Activated CD4-positive, alpha-beta memory T cell treated with anti-CD3 and anti-CD28 coated beads for 36 hours (primary cell): Measurements from ENCODE around the gene UBE2B. TPM values are rescaled to one million over a fixed set of nuclear protein-coding genes. Genes with fewer than 3 reads are reported as not detected.

Experiments used
- CTCF ChIA-PET: fragments of 350-600 bp; sonication (Branson Sonifier 250); formaldehyde crosslinking; loops from one replicate; lab custom pipeline; 2021; ENCODE audit warnings: antibody characterized with exemption, inconsistent platforms; lab: Charles Lee
- POLR2A ChIA-PET: fragments of 350-600 bp; sonication (Branson Sonifier 250); formaldehyde crosslinking; loops from one replicate; lab custom pipeline; 2021; ENCODE audit warnings: antibody characterized with exemption; lab: Charles Lee
- DNase-seq: peaks from one replicate; pipeline ENCODE4 v3.0.0-alpha.2; 2020
- H3K27ac Mint-ChIP-seq: one replicate; pipeline ENCODE4 v1.8.0; 2021; ENCODE audit warnings: mixed read lengths
- H3K27me3 Mint-ChIP-seq: one replicate; pipeline ENCODE4 v1.8.0; 2021; ENCODE audit warnings: mixed read lengths
- H3K36me3 Mint-ChIP-seq: one replicate; pipeline ENCODE4 v1.8.0; 2021; ENCODE audit warnings: mixed read lengths
- H3K4me1 Mint-ChIP-seq: one replicate; pipeline ENCODE4 v1.8.0; 2021; ENCODE audit warnings: low read depth, mixed read lengths
- H3K4me3 Mint-ChIP-seq: one replicate; pipeline ENCODE4 v1.8.0; 2021; ENCODE audit warnings: mild to moderate bottlenecking, mixed read lengths
- H3K9me3 Mint-ChIP-seq: one replicate; pipeline ENCODE4 v1.8.0; 2021; ENCODE audit warnings: mixed read lengths
- intact Hi-C: fragments of 100-400 bp; cut with micrococcal nuclease; formaldehyde crosslinking; loops from one replicate; pipeline ENCODE4 v1.15.1; 2023
- total RNA-seq, 2 experiments: library from RNA; stranded (reverse); gene quantifications; one replicate each; pipeline ENCODE4 v1.2.3, GENCODE V29; 2021

UBE2B gene
- total RNA-seq, 2 experiments from 2014 or later = 124 TPM

DNA sequence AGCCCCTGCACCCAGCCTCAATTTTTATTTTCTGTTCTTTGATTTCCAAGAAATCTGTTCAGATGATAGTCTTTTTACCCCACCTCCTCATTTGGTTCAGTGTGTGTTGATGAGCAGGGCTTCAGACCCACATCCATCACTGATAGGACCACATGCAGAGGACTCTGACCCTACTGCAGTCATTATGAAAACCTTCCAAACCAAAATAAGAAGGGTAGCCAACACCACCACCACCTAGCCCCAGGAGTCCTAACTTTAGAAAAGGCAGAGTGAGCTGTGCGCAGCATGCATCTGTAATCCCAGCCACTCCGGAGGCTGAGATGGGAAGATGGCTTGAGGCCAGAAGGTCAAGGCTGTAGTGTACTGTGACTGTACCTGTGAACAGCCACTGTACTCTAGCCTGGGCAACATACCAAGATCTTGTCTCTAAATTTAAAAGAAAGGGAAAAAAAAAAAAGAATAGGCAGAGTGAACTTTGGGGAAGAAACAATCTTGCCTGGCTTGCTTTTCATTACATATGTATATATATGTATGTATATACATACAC, 27.3 kb downstream of the UBE2B start:
- Mint-ChIP-seq H3K27me3 (no peaks in the 10 kb centered on the region), H3K4me1 (peaks cover 7% of the 10 kb centered on the region), H3K36me3 (peaks cover 33% of the 10 kb centered on the region), H3K9me3 (no peaks in the 10 kb centered on the region), H3K27ac (no peak overlapping the region), H3K4me3 (no peak overlapping the region)
- CTCF ChIA-PET = no interaction called here
- POLR2A ChIA-PET = interaction anchor here (0.8 kb wide), 1 partner anchor 17 kb away, joined by 3 read pairs; no protein-coding TSS in a partner anchor
- DNase-seq = no peak
- intact Hi-C loops = no loop called here

DNA sequence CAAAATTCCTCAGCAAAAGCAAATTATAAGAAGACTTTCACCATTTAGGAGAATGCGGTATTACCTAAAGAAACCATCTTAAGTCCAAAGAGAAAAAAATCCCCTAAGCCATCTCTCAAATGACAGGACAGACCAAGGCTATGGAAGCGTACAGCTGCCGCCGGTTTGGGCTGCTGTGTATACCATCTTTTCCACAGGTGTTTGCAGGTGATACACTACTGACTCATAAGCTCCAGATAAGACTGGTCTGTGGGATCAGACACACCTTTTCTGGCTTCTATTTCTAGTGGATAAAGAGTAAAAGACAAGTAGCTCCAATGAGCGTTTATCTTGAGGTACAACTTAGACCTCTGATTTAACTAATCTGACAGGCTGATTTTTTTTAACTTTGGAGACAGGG, 32.6 kb downstream of the UBE2B start:
- POLR2A ChIA-PET = interaction anchor here (1.6 kb wide), 1 partner anchor 32 kb away, joined by 5 read pairs; no protein-coding TSS in a partner anchor
- no peak for DNase-seq
- Mint-ChIP-seq H3K27ac (no peak overlapping the region), H3K27me3 (no peaks in the 10 kb centered on the region), H3K4me3 (no peak overlapping the region), H3K4me1 (peaks cover 22% of the 10 kb centered on the region), H3K9me3 (no peaks in the 10 kb centered on the region), H3K36me3 (peaks cover 17% of the 10 kb centered on the region)
- intact Hi-C loops = no loop called here
- CTCF ChIA-PET = interaction anchor here (0.7 to 0.9 kb wide), 2 partner anchors 20 to 91 kb away, joined by 3 read pairs; no protein-coding TSS in a partner anchor

DNA sequence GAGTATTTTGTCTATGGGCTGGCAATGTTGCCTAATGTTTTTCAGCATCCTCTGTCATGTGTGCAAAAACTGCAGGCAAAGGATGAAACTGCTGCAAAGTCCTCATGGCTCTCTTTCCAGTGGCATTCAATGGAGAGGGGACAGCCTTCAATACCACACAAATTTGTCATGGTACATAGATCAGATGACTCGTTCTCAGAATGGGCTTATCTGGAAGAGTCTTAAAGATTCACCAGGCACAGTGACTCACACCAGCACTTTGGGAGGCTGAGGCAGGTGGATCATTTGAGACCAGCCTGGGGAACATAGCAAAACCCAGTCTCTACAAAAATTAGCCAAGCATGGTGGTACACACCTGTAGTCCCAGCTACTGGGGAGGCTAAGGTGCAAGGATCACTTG, 35.0 kb downstream of the UBE2B start:
- Mint-ChIP-seq H3K4me3 (no peak overlapping the region), H3K27ac (no peak overlapping the region), H3K4me1 (peaks cover 39% of the 10 kb centered on the region), H3K36me3 (peaks cover 14% of the 10 kb centered on the region), H3K9me3 (no peaks in the 10 kb centered on the region), H3K27me3 (no peaks in the 10 kb centered on the region)
- ChIA-PET CTCF (interaction anchor here (1.0 to 1.6 kb wide), 3 partner anchors 121 to 181 kb away, joined by 4 to 7 read pairs (median 4); no protein-coding TSS in a partner anchor), POLR2A (no interaction called here)
- intact Hi-C loops = no loop called here
- DNase-seq = peak; percentile 26

DNA sequence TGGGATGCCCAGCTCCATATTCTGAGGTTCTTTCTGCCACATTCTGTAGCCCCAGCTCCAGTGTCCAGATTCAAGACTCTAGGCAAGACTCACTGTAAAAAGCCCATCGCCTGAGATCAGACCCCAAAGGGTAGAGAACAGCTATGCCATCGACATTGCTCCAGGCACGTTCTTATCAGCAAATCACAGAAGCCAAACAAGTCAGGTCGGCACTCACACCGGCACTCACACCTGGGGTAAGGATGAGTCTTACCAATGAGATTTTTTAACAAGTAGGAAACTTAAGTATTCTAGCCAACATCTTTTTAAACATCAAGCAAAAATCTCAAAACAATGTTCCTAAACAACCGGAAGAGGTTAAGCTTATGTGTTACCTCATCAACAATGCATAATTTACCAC, 38.0 kb downstream of the UBE2B start:
- ChIA-PET CTCF (interaction anchor here (4.5 to 7.6 kb wide), 3 partner anchors 116 to 178 kb away, joined by 22 to 65 read pairs (median 42); partner anchors contain the start of gene JADE2), POLR2A (interaction anchor here (1.0 kb wide), 1 partner anchor 184 kb away, joined by 3 read pairs; the partner anchor contains the start of gene PPP2CA)
- intact Hi-C loops = no loop called here
- Mint-ChIP-seq H3K27ac (no peak overlapping the region), H3K9me3 (no peaks in the 10 kb centered on the region), H3K27me3 (no peaks in the 10 kb centered on the region), H3K4me1 (peaks cover 40% of the 10 kb centered on the region), H3K4me3 (peak overlapping the region; percentile 9), H3K36me3 (peaks cover 8% of the 10 kb centered on the region)
- DNase-seq = no peak

DNA sequence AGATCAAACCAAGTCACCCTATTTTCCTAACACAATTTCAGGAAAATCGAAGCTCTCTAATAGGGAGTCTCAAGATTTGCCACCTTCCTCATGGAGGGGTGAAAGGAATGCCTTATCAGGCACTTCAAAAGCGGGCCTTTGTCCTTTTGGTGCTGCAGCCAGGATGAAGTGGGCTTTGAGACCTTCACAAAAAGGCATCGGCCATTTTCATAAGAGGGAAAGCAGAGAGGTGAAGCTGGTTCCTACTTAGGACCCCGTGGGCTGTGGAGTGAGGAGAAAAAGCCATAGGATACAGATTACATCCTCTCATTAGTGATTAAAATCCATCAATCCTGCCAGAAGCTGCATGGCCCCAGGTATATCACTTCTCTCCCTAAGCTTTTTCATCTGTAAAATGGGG, 39.5 kb downstream of the UBE2B start:
- ChIA-PET POLR2A (interaction anchor here (1.0 to 2.2 kb wide), 7 partner anchors 27 to 117 kb away, joined by 3 to 21 read pairs (median 8); partner anchors contain the start of genes JADE2 and UBE2B), CTCF (interaction anchor here (0.8 to 7.6 kb wide), 31 partner anchors 13 to 371 kb away, joined by 3 to 65 read pairs (median 6); partner anchors contain the start of genes CAMLG, JADE2 and UBE2B)
- intact Hi-C loops = loop anchor here (1.0 to 2.0 kb wide), 2 partner anchors 40 to 176 kb away; partner anchors contain the start of gene UBE2B
- no peaks in the 10 kb centered on the region for H3K9me3 Mint-ChIP-seq
- H3K27ac Mint-ChIP-seq = no peak overlapping the region
- H3K27me3 Mint-ChIP-seq = no peaks in the 10 kb centered on the region
- H3K4me3 Mint-ChIP-seq = peak overlapping the region; percentile 87
- no peak for DNase-seq
- peaks cover 8% of the 10 kb centered on the region for H3K36me3 Mint-ChIP-seq
- H3K4me1 Mint-ChIP-seq = peaks cover 40% of the 10 kb centered on the region

GRCh38 chr5:134411228-134411545, 39.8 kb downstream of the UBE2B start:
- no peak for DNase-seq
- POLR2A ChIA-PET = interaction anchor here (0.6 to 2.2 kb wide), 9 partner anchors 15 to 327 kb away, joined by 3 to 21 read pairs (median 4); partner anchors contain the start of genes JADE2 and UBE2B
- peaks cover 8% of the 10 kb centered on the region for H3K36me3 Mint-ChIP-seq
- intact Hi-C loops = loop anchor here (1.0 to 2.0 kb wide), 2 partner anchors 40 to 176 kb away; partner anchors contain the start of gene UBE2B
- H3K27ac Mint-ChIP-seq = peak overlapping the region; percentile 73
- CTCF ChIA-PET = interaction anchor here (0.6 to 7.6 kb wide), 34 partner anchors 14 to 372 kb away, joined by 3 to 65 read pairs (median 6); partner anchors contain the start of genes CAMLG, JADE2 and UBE2B
- H3K27me3 Mint-ChIP-seq = no peaks in the 10 kb centered on the region
- H3K4me3 Mint-ChIP-seq = peak overlapping the region; percentile 87
- H3K9me3 Mint-ChIP-seq = no peaks in the 10 kb centered on the region
- peaks cover 36% of the 10 kb centered on the region for H3K4me1 Mint-ChIP-seq

- H3K36me3 Mint-ChIP-seq = peaks cover 8% of the 10 kb centered on the region
- intact Hi-C loops = loop anchor here (1.0 to 2.0 kb wide), 3 partner anchors 40 to 175 kb away; partner anchors contain the start of gene UBE2B
- DNase-seq = peak; percentile 94
- H3K4me3 Mint-ChIP-seq = peak within 1 kb of the TSS; percentile 87
- ChIA-PET POLR2A (interaction anchor here (0.6 to 2.2 kb wide), 10 partner anchors 16 to 326 kb away, joined by 3 to 21 read pairs (median 4); partner anchors contain the start of genes JADE2 and UBE2B), CTCF (interaction anchor here (0.6 to 7.6 kb wide), 36 partner anchors 14 to 417 kb away, joined by 3 to 65 read pairs (median 6); partner anchors contain the start of genes CAMLG, JADE2 and UBE2B)
- no peaks in the 10 kb centered on the region for H3K27me3 Mint-ChIP-seq
- peaks cover 31% of the 10 kb centered on the region for H3K4me1 Mint-ChIP-seq
- no peaks in the 10 kb centered on the region for H3K9me3 Mint-ChIP-seq
- peak within 1 kb of the TSS; percentile 73 for H3K27ac Mint-ChIP-seq
Observed at GRCh38 chr5:134411546-134412266, 40.3 kb downstream of the UBE2B start, which contains the start of gene CDKN2AIPNL. Gene CDKN2AIPNL, minus strand, starts transcription at chr5:134411881. Its CDS starts 27 bp downstream, at chr5:134411854.

DNA sequence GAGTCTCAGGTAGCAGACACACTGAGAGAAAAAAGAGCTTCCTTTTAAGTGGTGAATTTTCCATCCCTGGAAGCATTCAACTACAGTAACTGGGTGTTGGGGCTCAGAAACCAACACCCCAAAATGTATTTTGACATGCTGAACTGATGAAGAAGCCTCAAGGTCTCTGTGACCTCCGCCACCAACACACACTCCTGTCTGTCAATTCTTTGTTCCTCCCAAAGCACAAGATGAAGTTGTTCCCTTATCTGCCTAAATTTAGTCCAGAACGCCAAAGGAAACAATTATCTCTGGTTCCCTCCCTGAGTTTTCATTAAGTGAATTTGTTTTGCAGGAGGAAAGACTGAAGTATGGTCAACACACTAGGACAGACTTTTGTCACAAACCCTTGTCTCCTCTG, 41.7 kb downstream of the UBE2B start:
- no peak for DNase-seq
- POLR2A ChIA-PET = interaction anchor here (1.3 kb wide), 1 partner anchor 24 kb away, joined by 3 read pairs; no protein-coding TSS in a partner anchor
- Mint-ChIP-seq H3K27ac (no peak overlapping the region), H3K4me1 (peaks cover 26% of the 10 kb centered on the region), H3K9me3 (no peaks in the 10 kb centered on the region), H3K36me3 (peaks cover 8% of the 10 kb centered on the region), H3K27me3 (no peaks in the 10 kb centered on the region), H3K4me3 (no peak overlapping the region)
- intact Hi-C loops = no loop called here
- CTCF ChIA-PET = interaction anchor here (0.7 to 7.6 kb wide), 5 partner anchors 91 to 174 kb away, joined by 3 to 65 read pairs (median 14); partner anchors contain the start of gene JADE2

DNA sequence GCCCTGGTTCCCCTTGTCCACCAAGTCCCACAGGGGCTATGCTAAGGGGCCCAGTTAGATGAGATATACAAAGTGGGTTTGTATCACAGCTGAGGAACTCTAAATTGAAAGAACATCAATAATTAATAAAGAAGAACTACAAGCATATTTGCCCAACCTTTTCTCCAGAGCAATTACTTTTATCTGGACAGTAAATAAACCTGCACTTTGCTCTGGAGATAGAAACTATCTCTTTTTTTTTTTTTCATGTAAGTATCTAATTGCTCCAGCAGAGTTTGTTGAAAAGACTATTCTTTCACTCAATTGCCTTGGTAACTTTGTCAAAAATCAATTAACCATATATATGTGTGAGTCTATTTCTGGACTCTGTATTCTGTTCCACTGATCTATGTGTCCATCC, 46.3 kb downstream of the UBE2B start:
- no peaks in the 10 kb centered on the region for H3K36me3 Mint-ChIP-seq
- no peaks in the 10 kb centered on the region for H3K27me3 Mint-ChIP-seq
- H3K9me3 Mint-ChIP-seq = no peaks in the 10 kb centered on the region
- POLR2A ChIA-PET = no interaction called here
- H3K4me1 Mint-ChIP-seq = no peaks in the 10 kb centered on the region
- CTCF ChIA-PET = interaction anchor here (0.7 kb wide), 1 partner anchor 168 kb away, joined by 5 read pairs; no protein-coding TSS in a partner anchor
- H3K27ac Mint-ChIP-seq = no peak overlapping the region
- no peak for DNase-seq
- H3K4me3 Mint-ChIP-seq = no peak overlapping the region
- intact Hi-C loops = no loop called here

DNA sequence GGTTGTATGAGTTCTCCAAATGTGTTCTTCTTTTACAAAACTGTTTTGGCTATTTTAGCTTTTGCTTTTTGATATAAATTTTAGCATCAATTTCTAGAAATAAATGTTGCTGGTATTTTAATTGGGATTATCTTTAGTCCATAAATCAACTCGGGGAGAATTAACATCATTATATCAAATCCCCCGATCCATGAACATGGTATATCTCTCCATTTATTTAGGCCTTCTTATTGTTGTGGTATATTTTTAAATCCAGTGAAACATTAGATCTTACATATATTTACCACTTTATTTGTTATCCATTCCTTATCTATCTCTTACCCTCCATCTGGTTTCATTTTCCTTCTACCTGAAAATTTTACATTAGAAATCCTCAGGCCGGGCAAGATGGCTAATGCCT, 47.6 kb downstream of the UBE2B start:
- Mint-ChIP-seq H3K36me3 (no peaks in the 10 kb centered on the region), H3K9me3 (no peaks in the 10 kb centered on the region), H3K4me1 (no peaks in the 10 kb centered on the region), H3K27me3 (no peaks in the 10 kb centered on the region), H3K4me3 (no peak overlapping the region), H3K27ac (no peak overlapping the region)
- no peak for DNase-seq
- ChIA-PET POLR2A (no interaction called here), CTCF (interaction anchor here (0.6 to 0.8 kb wide), 2 partner anchors 168 to 223 kb away, joined by 3 read pairs; no protein-coding TSS in a partner anchor)
- intact Hi-C loops = no loop called here

- CTCF ChIA-PET = no interaction called here
- no peaks in the 10 kb centered on the region for H3K9me3 Mint-ChIP-seq
Observed at GRCh38 chr5:134420343-134420742, 49.0 kb downstream of the UBE2B start.

More at GRCh38 chr5:134420343-134420742, 49.0 kb downstream of the UBE2B start:
- no peak overlapping the region for H3K4me3 Mint-ChIP-seq
- DNase-seq = no peak
- intact Hi-C loops = no loop called here
- no peaks in the 10 kb centered on the region for H3K36me3 Mint-ChIP-seq
- POLR2A ChIA-PET = no interaction called here
- H3K4me1 Mint-ChIP-seq = no peaks in the 10 kb centered on the region
- no peaks in the 10 kb centered on the region for H3K27me3 Mint-ChIP-seq
- H3K27ac Mint-ChIP-seq = no peak overlapping the region
